A673 (cell line): ENCODE data around the gene USP44. TPM values are rescaled to one million over a fixed set of nuclear protein-coding genes. Genes with fewer than 3 reads are reported as not detected.

Experiments
- BruUV-seq: library from RNA; stranded (reverse); fragments of 400-500 nt; replicated peaks from 2 replicates; lab custom pipeline; 2021; lab: Mats Ljungman, UMichigan
- CTCF ChIA-PET: fragments of 300-600 bp; sonication (Branson Sonifier 250); formaldehyde crosslinking; loops from one replicate; lab custom pipeline; 2022; ENCODE audit warnings: antibody characterized with exemption; lab: Charles Lee
- POLR2A ChIA-PET: fragments of 300-600 bp; sonication (Branson Sonifier 250); formaldehyde crosslinking; loops from one replicate; lab custom pipeline; 2022; ENCODE audit warnings: antibody characterized with exemption; ENCODE audit not compliant: low non-redundant PET; lab: Charles Lee
- DNase-seq: peaks from one replicate; pipeline ENCODE4 v3.0.0-alpha.2; 2015; ENCODE audit warnings: low spot score
- H3K27ac ChIP-seq: fragments of 200-600 bp; sonication (generic); 2 replicates; pipeline ENCODE4 v1.5.1; 2016; ENCODE audit warnings: mixed run types, low read depth, mild to moderate bottlenecking, mixed read lengths, antibody characterized with exemption, low read length; ENCODE audit not compliant: poor library complexity, severe bottlenecking
- H3K27me3 ChIP-seq: fragments of 200-600 bp; sonication (generic); replicated peaks from 2 replicates; pipeline ENCODE4 v1.6.1; 2017; ENCODE audit warnings: mixed run types, low read depth, mild to moderate bottlenecking, mixed read lengths, antibody characterized with exemption, low read length; ENCODE audit not compliant: insufficient read depth, poor library complexity
- H3K36me3 ChIP-seq: fragments of 200-600 bp; sonication (generic); 2 replicates; pipeline ENCODE4 v1.6.1; 2016; ENCODE audit warnings: mixed run types, mild to moderate bottlenecking, mixed read lengths, antibody characterized with exemption, low read length; ENCODE audit not compliant: insufficient read depth, poor library complexity, severe bottlenecking
- H3K4me1 ChIP-seq: fragments of 200-600 bp; sonication (generic); 2 replicates; pipeline ENCODE4 v1.6.1; 2017; ENCODE audit warnings: mixed run types, mild to moderate bottlenecking, mixed read lengths, antibody characterized with exemption, low read length; ENCODE audit not compliant: insufficient read depth, poor library complexity, severe bottlenecking
- H3K4me3 ChIP-seq: fragments of 200-600 bp; sonication (generic); 2 replicates; pipeline ENCODE4 v1.5.1; 2016; ENCODE audit warnings: low read depth, mixed run types, mild to moderate bottlenecking, mixed read lengths, low read length; ENCODE audit not compliant: poor library complexity, severe bottlenecking
- H3K9me3 ChIP-seq: fragments of 200-600 bp; sonication (generic); 2 replicates; pipeline ENCODE4 v1.6.1; 2016; ENCODE audit warnings: mixed run types, low read depth, mild to moderate bottlenecking, mixed read lengths, antibody characterized with exemption, low read length; ENCODE audit not compliant: poor library complexity, severe bottlenecking
- EZH2 ChIP-seq: fragments of 200-600 bp; sonication (generic); IDR thresholded peaks from 2 replicates; pipeline ENCODE4 v1.6.1; 2017; ENCODE audit warnings: borderline replicate concordance, low read depth, mild to moderate bottlenecking, mixed read lengths, antibody characterized with exemption, low read length; ENCODE audit not compliant: poor library complexity, severe bottlenecking
- intact Hi-C: fragments of 100-400 bp; cut with micrococcal nuclease; formaldehyde crosslinking; loops from one replicate; pipeline ENCODE4 v1.10.0; 2022; ENCODE audit not compliant: unreplicated experiment
- total RNA-seq: library from RNA; stranded (reverse); gene quantifications from 2 replicates; pipeline ENCODE4 v1.2.3, GENCODE V29; 2021
- TF ChIP-seq, protein P1 (sequence below): fragments of 300-800, 200-600 bp; sonication (generic); conservative IDR thresholded peaks from 2 replicates; pipeline ENCODE4 v1.5.1; 2017; ENCODE audit warnings: low read depth, mild to moderate bottlenecking, antibody characterized with exemption, low read length, moderate library complexity, mixed read lengths

The USP44 gene
- total RNA-seq, 1 experiment from 2014 or later = 7.1 TPM

DNA sequence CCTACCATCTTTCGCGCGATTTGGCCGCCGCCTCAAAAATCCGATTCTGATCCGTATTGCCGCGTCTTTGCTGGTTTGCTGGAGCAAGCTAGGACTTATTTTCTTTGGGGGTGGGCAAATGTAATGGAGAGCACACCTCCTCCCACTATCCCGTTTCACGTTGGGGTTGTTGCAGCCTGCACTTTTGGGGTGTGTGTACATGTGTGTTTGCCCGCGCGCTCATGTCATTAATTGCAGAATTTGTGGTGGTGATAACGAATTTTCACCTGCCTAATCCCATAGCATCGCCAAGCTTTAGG, 76.7 kb downstream of the USP44 start:
- ChIA-PET CTCF (no interaction called here), POLR2A (interaction anchor here (0.6 to 1.6 kb wide), 2 partner anchors 62 to 988 kb away, joined by 3 to 4 read pairs; no protein-coding TSS in a partner anchor)
- BruUV-seq = no TSS peak
- no peaks in the 10 kb centered on the region for H3K9me3 ChIP-seq
- H3K4me1 ChIP-seq = peaks cover 7% of the 10 kb centered on the region
- intact Hi-C loops = no loop called here
- DNase-seq = peak; percentile 4
- H3K27me3 ChIP-seq = no peaks in the 10 kb centered on the region
- H3K4me3 ChIP-seq = peak overlapping the region; percentile 96
- TF ChIP-seq, protein P1, sequence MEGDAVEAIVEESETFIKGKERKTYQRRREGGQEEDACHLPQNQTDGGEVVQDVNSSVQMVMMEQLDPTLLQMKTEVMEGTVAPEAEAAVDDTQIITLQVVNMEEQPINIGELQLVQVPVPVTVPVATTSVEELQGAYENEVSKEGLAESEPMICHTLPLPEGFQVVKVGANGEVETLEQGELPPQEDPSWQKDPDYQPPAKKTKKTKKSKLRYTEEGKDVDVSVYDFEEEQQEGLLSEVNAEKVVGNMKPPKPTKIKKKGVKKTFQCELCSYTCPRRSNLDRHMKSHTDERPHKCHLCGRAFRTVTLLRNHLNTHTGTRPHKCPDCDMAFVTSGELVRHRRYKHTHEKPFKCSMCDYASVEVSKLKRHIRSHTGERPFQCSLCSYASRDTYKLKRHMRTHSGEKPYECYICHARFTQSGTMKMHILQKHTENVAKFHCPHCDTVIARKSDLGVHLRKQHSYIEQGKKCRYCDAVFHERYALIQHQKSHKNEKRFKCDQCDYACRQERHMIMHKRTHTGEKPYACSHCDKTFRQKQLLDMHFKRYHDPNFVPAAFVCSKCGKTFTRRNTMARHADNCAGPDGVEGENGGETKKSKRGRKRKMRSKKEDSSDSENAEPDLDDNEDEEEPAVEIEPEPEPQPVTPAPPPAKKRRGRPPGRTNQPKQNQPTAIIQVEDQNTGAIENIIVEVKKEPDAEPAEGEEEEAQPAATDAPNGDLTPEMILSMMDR = no peak
- TF ChIP-seq EZH2 = no peak
- H3K36me3 ChIP-seq = peaks cover 36% of the 10 kb centered on the region
- peak overlapping the region; percentile 94 for H3K27ac ChIP-seq

DNA sequence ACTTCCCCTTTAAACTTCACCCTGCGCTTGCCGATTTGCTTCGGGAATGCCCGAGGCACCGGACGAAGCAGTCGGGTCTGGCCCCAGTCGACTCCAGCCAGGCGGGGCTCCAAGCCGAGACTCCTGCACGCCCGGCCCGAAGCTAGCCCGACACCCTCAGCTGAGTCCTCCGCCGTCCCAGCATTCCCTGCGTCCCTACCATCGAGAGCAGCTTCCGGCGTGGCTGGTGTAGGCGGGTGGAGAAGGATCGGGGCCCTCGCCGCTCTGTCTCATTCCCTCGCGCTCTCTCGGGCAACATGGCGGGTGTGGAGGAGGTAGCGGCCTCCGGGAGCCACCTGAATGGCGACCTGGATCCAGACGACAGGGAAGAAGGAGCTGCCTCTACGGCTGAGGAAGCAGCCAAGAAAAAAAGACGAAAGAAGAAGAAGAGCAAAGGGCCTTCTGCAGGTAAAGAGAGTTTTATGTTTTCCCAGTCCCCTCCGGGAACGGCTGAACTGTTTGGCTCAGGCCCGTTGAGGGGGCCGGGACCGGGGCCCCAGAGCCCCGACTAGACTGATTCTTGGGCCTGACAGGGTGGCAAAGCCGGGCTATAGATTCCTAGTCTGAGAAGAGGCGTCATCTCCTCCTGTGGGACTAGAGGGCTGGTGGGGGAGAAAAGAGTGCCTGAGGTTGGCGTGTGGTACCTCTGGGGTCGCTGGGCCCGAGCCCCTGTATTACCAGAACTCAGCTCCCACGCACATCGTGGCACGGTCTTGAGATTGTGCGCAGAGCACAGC, 77.2 kb downstream of the USP44 start, which contains the start of gene METAP2:
METAP2 (plus strand) TSS at position 269 of the 776 bp plus-strand sequence; CDS start at position 297, 28 bp downstream.
- POLR2A ChIA-PET = interaction anchor here (0.6 to 1.6 kb wide), 7 partner anchors 13 to 1200 kb away, joined by 3 to 6 read pairs (median 4); no protein-coding TSS in a partner anchor
- Histone ChIP-seq H3K36me3 (peaks cover 33% of the 10 kb centered on the region), H3K27me3 (no peaks in the 10 kb centered on the region), H3K4me1 (peaks cover 7% of the 10 kb centered on the region), H3K27ac (peak within 1 kb of the TSS; percentile 94), H3K4me3 (peak within 1 kb of the TSS; percentile 96), H3K9me3 (no peaks in the 10 kb centered on the region)
- CTCF ChIA-PET = interaction anchor here (0.5 kb wide), 2 partner anchors 46 to 288 kb away, joined by 3 to 8 read pairs; no protein-coding TSS in a partner anchor
- intact Hi-C loops = no loop called here
- DNase-seq = peak; percentile 98
- TSS peak; percentile 61 for BruUV-seq
- TF ChIP-seq, protein P1 = no peak
- no peak for TF ChIP-seq EZH2

DNA sequence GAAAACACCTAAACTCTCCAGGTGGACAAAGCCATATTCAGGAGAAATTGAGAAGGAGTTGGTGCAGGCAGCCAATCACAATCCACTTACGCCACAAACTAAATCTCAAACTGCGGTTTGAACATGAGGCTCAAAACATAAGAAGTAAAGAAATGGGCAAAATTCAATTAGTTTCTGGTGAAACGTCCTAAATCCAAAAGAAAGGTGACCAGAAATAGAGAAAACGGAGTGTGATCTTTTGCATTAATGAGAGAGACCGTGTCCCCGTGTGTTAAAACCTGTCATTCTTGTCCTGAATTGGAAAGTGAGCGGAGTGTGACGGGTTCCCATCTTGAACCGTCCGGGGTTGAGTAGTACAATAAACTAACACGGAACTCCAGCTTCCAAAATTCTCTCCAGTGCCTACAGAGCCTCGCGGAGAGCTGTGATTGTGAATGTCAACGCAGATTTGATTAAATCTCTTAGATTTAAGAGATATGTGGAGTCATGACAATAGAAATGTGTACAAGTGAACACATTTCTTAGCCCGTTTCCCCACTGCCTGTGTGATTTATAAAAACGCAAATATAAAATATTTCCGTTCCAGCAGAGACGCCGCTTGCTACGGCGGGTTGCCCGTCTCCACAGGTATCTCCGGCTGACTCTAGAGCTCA, 77.9 kb downstream of the USP44 start:
- TF ChIP-seq, protein P1 = no peak
- TF ChIP-seq EZH2 = no peak
- peak; percentile 70 for DNase-seq
- CTCF ChIA-PET = interaction anchor here (0.5 kb wide), 1 partner anchor 47 kb away, joined by 3 read pairs; no protein-coding TSS in a partner anchor

More for the DNA sequence above, 77.9 kb downstream of the USP44 start:
- Histone ChIP-seq H3K36me3 (peaks cover 26% of the 10 kb centered on the region), H3K4me3 (peak overlapping the region; percentile 96), H3K27me3 (no peaks in the 10 kb centered on the region), H3K27ac (peak overlapping the region; percentile 94), H3K9me3 (no peaks in the 10 kb centered on the region), H3K4me1 (peaks cover 7% of the 10 kb centered on the region)
- intact Hi-C loops = no loop called here
- POLR2A ChIA-PET = interaction anchor here (0.7 to 1.6 kb wide), 5 partner anchors 12 to 1199 kb away, joined by 3 to 6 read pairs (median 5); no protein-coding TSS in a partner anchor
- TSS peak; percentile 98 for BruUV-seq
